ENCODE data around the gene PTK6. TPM values are rescaled to one million over a fixed set of nuclear protein-coding genes. Genes with fewer than 3 reads are reported as not detected.
"Not testable (repeated sequence)": the region's sequence is repeated elsewhere in the genome, so short reads cannot be mapped to it uniquely, and the experiment has no call there.

PTK6 gene
- total RNA-seq, 2 experiments from 2014 or later, result 0.13 to 2.0 TPM

- H3K4me3 ChIP-seq (ENCODE audit: low read depth, low read length, poor library complexity, severe bottlenecking), result peak overlapping the region; percentile 66
- CTCF ChIA-PET (ENCODE audit: unreplicated experiment), result interaction anchor here (0.7 kb wide), 1 partner anchor 69 kb away, joined by 4 read pairs; no protein-coding TSS in a partner anchor
- no peak overlapping the region for H2AFZ ChIP-seq (ENCODE audit: low read length)
- no peak overlapping the region for H3K27ac ChIP-seq (ENCODE audit: low read depth, low read length, poor library complexity, severe bottlenecking)
- BruUV-seq (replicated peaks), result no TSS peak
- H4K20me1 ChIP-seq (ENCODE audit: insufficient read depth, low read length), result no peaks in the 10 kb centered on the region
- no peaks in the 10 kb centered on the region for H3K36me3 ChIP-seq (ENCODE audit: insufficient read depth, low read length)
- peak overlapping the region; percentile 70 for H3K4me2 ChIP-seq (ENCODE audit: low read length)
- peaks cover 12% of the 10 kb centered on the region for H3K4me1 ChIP-seq (ENCODE audit: insufficient read depth, low read length, poor library complexity, severe bottlenecking)
- intact Hi-C loops (cut with micrococcal nuclease; ENCODE audit: unreplicated experiment), result no loop called here
- H3K9me2 ChIP-seq (ENCODE audit: insufficient read depth, low read length), result no peaks in the 10 kb centered on the region
- no peaks in the 10 kb centered on the region for H3K9me3 ChIP-seq (ENCODE audit: low read length)
- H3K79me2 ChIP-seq (ENCODE audit: insufficient read depth, low read depth, low read length), result no peaks in the 10 kb centered on the region
- POLR2A ChIA-PET, result interaction anchor here (0.6 kb wide), 1 partner anchor 64 kb away, joined by 6 read pairs; no protein-coding TSS in a partner anchor
- no peak for DNase-seq (ENCODE audit: low spot score)
- TF ChIP-seq EZH2phosphoT487 (IDR thresholded peaks at IDR 0.05; ENCODE audit: borderline replicate concordance, low read depth, low read length) (no peak), CTCF (conservative IDR thresholded peaks at IDR 0.05; ENCODE audit: low read length) (peak; percentile 43)
Observed at GRCh38 chr20:63572788-63573646, 35.8 kb upstream of the PTK6 start.

GRCh38 chr20:63572071-63572787 lies 35.1 kb upstream of the PTK6 start:
- no peak overlapping the region for H3K4me3 ChIP-seq (ENCODE audit: low read depth, low read length, poor library complexity, severe bottlenecking)
- intact Hi-C loops (cut with micrococcal nuclease; ENCODE audit: unreplicated experiment), result no loop called here
- no peaks in the 10 kb centered on the region for H3K79me2 ChIP-seq (ENCODE audit: insufficient read depth, low read depth, low read length)
- BruUV-seq (replicated peaks), result no TSS peak
- CTCF ChIA-PET (ENCODE audit: unreplicated experiment), result interaction anchor here (0.7 kb wide), 1 partner anchor 70 kb away, joined by 4 read pairs; no protein-coding TSS in a partner anchor
- no peak overlapping the region for H3K4me2 ChIP-seq (ENCODE audit: low read length)
- no peak for TF ChIP-seq EZH2phosphoT487 (IDR thresholded peaks at IDR 0.05; ENCODE audit: borderline replicate concordance, low read depth, low read length)
- no peak for TF ChIP-seq CTCF (conservative IDR thresholded peaks at IDR 0.05; ENCODE audit: low read length)
- POLR2A ChIA-PET, result interaction anchor here (0.6 kb wide), 2 partner anchors 63 to 299 kb away, joined by 4 to 6 read pairs; no protein-coding TSS in a partner anchor
- no peaks in the 10 kb centered on the region for H3K36me3 ChIP-seq (ENCODE audit: insufficient read depth, low read length)
- H3K9me2 ChIP-seq (ENCODE audit: insufficient read depth, low read length), result no peaks in the 10 kb centered on the region
- no peaks in the 10 kb centered on the region for H4K20me1 ChIP-seq (ENCODE audit: insufficient read depth, low read length)
- H3K9me3 ChIP-seq (ENCODE audit: low read length), result no peaks in the 10 kb centered on the region
- no peak overlapping the region for H3K27ac ChIP-seq (ENCODE audit: low read depth, low read length, poor library complexity, severe bottlenecking)
- DNase-seq (ENCODE audit: low spot score), result no peak
- H3K4me1 ChIP-seq (ENCODE audit: insufficient read depth, low read length, poor library complexity, severe bottlenecking), result peaks cover 18% of the 10 kb centered on the region
- no peak overlapping the region for H2AFZ ChIP-seq (ENCODE audit: low read length)

GRCh38 chr20:63571087-63571478 lies 33.9 kb upstream of the PTK6 start:
- CTCF ChIA-PET (ENCODE audit: unreplicated experiment), result not testable (repeated sequence)
- peaks cover 18% of the 10 kb centered on the region for H3K4me1 ChIP-seq (ENCODE audit: insufficient read depth, low read length, poor library complexity, severe bottlenecking)

More at GRCh38 chr20:63571087-63571478, 33.9 kb upstream of the PTK6 start:
- H3K79me2 ChIP-seq (ENCODE audit: insufficient read depth, low read depth, low read length); H3K27ac ChIP-seq (ENCODE audit: low read depth, low read length, poor library complexity, severe bottlenecking); H2AFZ ChIP-seq (ENCODE audit: low read length); H3K4me3 ChIP-seq (ENCODE audit: low read depth, low read length, poor library complexity, severe bottlenecking); H4K20me1 ChIP-seq (ENCODE audit: insufficient read depth, low read length); H3K4me2 ChIP-seq (ENCODE audit: low read length); BruUV-seq (replicated peaks); DNase-seq (ENCODE audit: low spot score); H3K9me2 ChIP-seq (ENCODE audit: insufficient read depth, low read length); H3K9me3 ChIP-seq (ENCODE audit: low read length); intact Hi-C loops (cut with micrococcal nuclease; ENCODE audit: unreplicated experiment); POLR2A ChIA-PET; H3K36me3 ChIP-seq (ENCODE audit: insufficient read depth, low read length): not testable (repeated sequence)
